ENCODE results near the gene LRRC4C. TPM values are rescaled to one million over a fixed set of nuclear protein-coding genes. Genes with fewer than 3 reads are reported as not detected.

The LRRC4C gene
- total RNA-seq, 2 experiments from 2014 or later = not detected

DNA sequence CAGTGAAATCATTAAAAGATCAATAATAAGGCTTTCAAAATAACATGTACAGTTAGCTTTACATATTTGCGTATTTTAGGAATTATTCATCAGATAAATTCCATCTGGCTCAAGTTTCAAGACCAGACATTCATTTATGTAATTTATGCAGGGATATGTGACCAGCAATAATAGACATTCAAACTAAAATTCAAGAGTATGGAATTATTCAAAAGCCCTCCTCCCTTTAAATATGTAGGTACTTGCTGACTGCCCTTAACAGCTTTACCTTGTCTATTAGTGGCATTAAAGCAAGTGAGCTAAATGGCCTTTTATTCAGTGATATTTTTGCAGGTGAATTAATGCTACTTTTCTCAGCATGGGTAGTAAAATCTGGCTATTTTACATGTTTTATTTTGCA, 126.1 kb downstream of the LRRC4C start:
- Histone ChIP-seq H3K27ac (ENCODE audit: low read depth in 1 of 2, low read length in 2 of 2) (no peak overlapping the region), H3K4me3 (ENCODE audit: low read length) (no peak overlapping the region), H3K4me1 (ENCODE audit: insufficient read depth, low read length) (no peaks in the 10 kb centered on the region), H3K27me3 (ENCODE audit: control insufficient read depth in 1 of 2, insufficient read depth in 2 of 2, low read length in 2 of 2) (no peaks in the 10 kb centered on the region), H3K9me3 (ENCODE audit: control insufficient read depth in 1 of 2, insufficient read depth in 1 of 2, low read length in 2 of 2) (peaks cover 3 to 4% of the 10 kb centered on the region in 2 experiments), H3K36me3 (ENCODE audit: insufficient read depth, low read length) (no peaks in the 10 kb centered on the region)
- no peaks in the 10 kb centered on the region for H3K4me1 Mint-ChIP-seq (ENCODE audit: low read depth)
- POLR2A ChIA-PET = no interaction called here
- H3K4me3 Mint-ChIP-seq = no peak overlapping the region
- intact Hi-C loops (cut with DNase I, micrococcal nuclease) = no loop called here
- DNase-seq = no peak
- CTCF ChIA-PET = no interaction called here
- no peaks in the 10 kb centered on the region for H3K36me3 Mint-ChIP-seq (ENCODE audit: low read depth)
- H3K27ac Mint-ChIP-seq = no peak overlapping the region
- H3K27me3 Mint-ChIP-seq = no peaks in the 10 kb centered on the region
- TF ChIP-seq, protein P1, sequence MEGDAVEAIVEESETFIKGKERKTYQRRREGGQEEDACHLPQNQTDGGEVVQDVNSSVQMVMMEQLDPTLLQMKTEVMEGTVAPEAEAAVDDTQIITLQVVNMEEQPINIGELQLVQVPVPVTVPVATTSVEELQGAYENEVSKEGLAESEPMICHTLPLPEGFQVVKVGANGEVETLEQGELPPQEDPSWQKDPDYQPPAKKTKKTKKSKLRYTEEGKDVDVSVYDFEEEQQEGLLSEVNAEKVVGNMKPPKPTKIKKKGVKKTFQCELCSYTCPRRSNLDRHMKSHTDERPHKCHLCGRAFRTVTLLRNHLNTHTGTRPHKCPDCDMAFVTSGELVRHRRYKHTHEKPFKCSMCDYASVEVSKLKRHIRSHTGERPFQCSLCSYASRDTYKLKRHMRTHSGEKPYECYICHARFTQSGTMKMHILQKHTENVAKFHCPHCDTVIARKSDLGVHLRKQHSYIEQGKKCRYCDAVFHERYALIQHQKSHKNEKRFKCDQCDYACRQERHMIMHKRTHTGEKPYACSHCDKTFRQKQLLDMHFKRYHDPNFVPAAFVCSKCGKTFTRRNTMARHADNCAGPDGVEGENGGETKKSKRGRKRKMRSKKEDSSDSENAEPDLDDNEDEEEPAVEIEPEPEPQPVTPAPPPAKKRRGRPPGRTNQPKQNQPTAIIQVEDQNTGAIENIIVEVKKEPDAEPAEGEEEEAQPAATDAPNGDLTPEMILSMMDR (IDR thresholded peaks at IDR 0.05) = no peak
- ATAC-seq (ENCODE audit: poor library complexity) = no peak
- peaks cover 7% of the 10 kb centered on the region for H3K9me3 Mint-ChIP-seq

DNA sequence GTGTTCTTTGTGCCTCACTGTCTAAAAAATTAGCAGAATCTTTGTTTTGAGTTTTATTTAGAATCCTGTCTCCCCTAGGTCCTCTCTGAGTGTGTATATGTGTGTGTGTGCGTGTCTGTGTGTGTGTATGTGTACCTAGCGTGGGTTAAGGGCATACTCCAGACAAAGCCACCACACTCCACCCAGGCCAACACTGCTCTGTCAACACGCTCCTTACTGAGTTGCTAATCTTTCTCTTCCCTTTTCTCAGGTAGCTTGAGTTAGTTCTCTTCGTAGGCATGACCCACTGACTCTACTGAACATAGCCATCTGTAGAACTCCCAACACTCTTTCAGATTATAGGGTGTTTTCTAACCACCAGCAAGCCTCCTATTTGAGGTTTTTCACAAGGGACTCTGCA, 131.1 kb downstream of the LRRC4C start:
- peaks cover 9% of the 10 kb centered on the region for H3K9me3 Mint-ChIP-seq
- intact Hi-C loops (cut with DNase I, micrococcal nuclease) = no loop called here
- ATAC-seq (ENCODE audit: poor library complexity) = no peak
- H3K27ac ChIP-seq (ENCODE audit: low read depth in 1 of 2, low read length in 2 of 2) = no peak overlapping the region
- H3K4me3 Mint-ChIP-seq = no peak overlapping the region
- CTCF ChIA-PET = no interaction called here
- no peaks in the 10 kb centered on the region for H3K4me1 Mint-ChIP-seq (ENCODE audit: low read depth)
- TF ChIP-seq, protein P1 (IDR thresholded peaks at IDR 0.05) = no peak
- POLR2A ChIA-PET = no interaction called here
- no peak for DNase-seq
- H3K9me3 ChIP-seq (ENCODE audit: control insufficient read depth in 1 of 2, insufficient read depth in 1 of 2, low read length in 2 of 2) = peaks cover 0 to 6% of the 10 kb centered on the region in 2 experiments
- no peaks in the 10 kb centered on the region for H3K4me1 ChIP-seq (ENCODE audit: insufficient read depth, low read length)
- H3K36me3 Mint-ChIP-seq (ENCODE audit: low read depth) = no peaks in the 10 kb centered on the region
- no peak overlapping the region for H3K4me3 ChIP-seq (ENCODE audit: low read length)
- H3K27me3 Mint-ChIP-seq = no peaks in the 10 kb centered on the region
- H3K36me3 ChIP-seq (ENCODE audit: insufficient read depth, low read length) = no peaks in the 10 kb centered on the region
- no peak overlapping the region for H3K27ac Mint-ChIP-seq
- H3K27me3 ChIP-seq (ENCODE audit: control insufficient read depth in 1 of 2, insufficient read depth in 2 of 2, low read length in 2 of 2) = no peaks in the 10 kb centered on the region

DNA sequence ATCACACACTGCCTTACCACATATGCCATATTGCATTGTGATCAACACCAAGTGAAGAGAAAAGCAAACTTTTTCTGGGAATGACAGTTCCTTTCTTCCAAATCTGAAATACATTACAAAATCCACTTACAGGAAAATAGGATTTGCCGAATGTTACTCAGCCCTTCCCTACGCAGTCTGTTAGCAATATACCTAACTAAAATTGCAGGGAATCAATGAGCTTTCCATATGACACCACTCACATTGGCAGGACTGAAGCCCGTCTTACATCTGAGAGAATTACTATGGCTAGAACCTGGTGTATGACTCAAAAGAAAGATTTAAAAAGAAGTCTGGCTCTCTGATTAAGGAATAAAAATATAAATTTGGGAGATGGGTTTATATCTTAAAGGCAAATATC, 136.0 kb downstream of the LRRC4C start:
- CTCF ChIA-PET = no interaction called here

More for the DNA sequence above, 136.0 kb downstream of the LRRC4C start:
- no peak overlapping the region for H3K4me3 ChIP-seq (ENCODE audit: low read length)
- ATAC-seq (ENCODE audit: poor library complexity) (no peak), DNase-seq (no peak)
- H3K27ac Mint-ChIP-seq = no peak overlapping the region
- no peaks in the 10 kb centered on the region for H3K4me1 ChIP-seq (ENCODE audit: insufficient read depth, low read length)
- no peak overlapping the region for H3K4me3 Mint-ChIP-seq
- no peak overlapping the region for H3K27ac ChIP-seq (ENCODE audit: low read depth in 1 of 2, low read length in 2 of 2)
- no peaks in the 10 kb centered on the region for H3K4me1 Mint-ChIP-seq (ENCODE audit: low read depth)
- H3K36me3 Mint-ChIP-seq (ENCODE audit: low read depth) = no peaks in the 10 kb centered on the region
- intact Hi-C loops (cut with DNase I, micrococcal nuclease) = no loop called here
- H3K9me3 Mint-ChIP-seq = peaks cover 5% of the 10 kb centered on the region
- H3K9me3 ChIP-seq (ENCODE audit: control insufficient read depth in 1 of 2, insufficient read depth in 1 of 2, low read length in 2 of 2) = peaks cover 0 to 6% of the 10 kb centered on the region in 2 experiments
- no peaks in the 10 kb centered on the region for H3K36me3 ChIP-seq (ENCODE audit: insufficient read depth, low read length)
- no peaks in the 10 kb centered on the region for H3K27me3 ChIP-seq (ENCODE audit: control insufficient read depth in 1 of 2, insufficient read depth in 2 of 2, low read length in 2 of 2)
- POLR2A ChIA-PET = no interaction called here
- TF ChIP-seq, protein P1 (IDR thresholded peaks at IDR 0.05) = no peak
- H3K27me3 Mint-ChIP-seq = no peaks in the 10 kb centered on the region

All from CD4-positive, alpha-beta T cell (primary cell).